Mucosa of descending colon (tissue), 3 donors: ENCODE measurements around the gene BRINP2. TPM values are rescaled to one million over a fixed set of nuclear protein-coding genes. Genes with fewer than 3 reads are reported as not detected.

Experiments
- ATAC-seq: fragments of 200-7000 bp; cut with Tn5 transposase; one replicate; pipeline ENCODE4 v1.9.1; 2020; ENCODE audit warnings: mild to moderate bottlenecking, moderate library complexity
- DNase-seq, 3 donors: peaks; one replicate each; pipeline ENCODE4 v3.0.0-alpha.2; 2020
- H3K36me3 ChIP-seq: fragments of 200-600 bp; one replicate; pipeline ENCODE4 v1.8.0; 2021; ENCODE audit warnings: low read depth, mild to moderate bottlenecking
- H3K4me1 ChIP-seq: fragments of 200-600 bp; one replicate; pipeline ENCODE4 v1.8.0; 2021; ENCODE audit warnings: low read depth, mild to moderate bottlenecking
- H3K4me3 ChIP-seq: fragments of 200-600 bp; one replicate; pipeline ENCODE4 v1.8.0; 2021; ENCODE audit warnings: mild to moderate bottlenecking
- H3K9me3 ChIP-seq: fragments of 200-600 bp; one replicate; pipeline ENCODE4 v1.8.0; 2021; ENCODE audit warnings: mild to moderate bottlenecking
- intact Hi-C, 2 donors: fragments of 100-400 bp; cut with DNase I in 1 of 2; cut with micrococcal nuclease in 1 of 2; formaldehyde crosslinking; loops; one replicate each; pipeline versions ENCODE4 v1.11.0 to v1.11.1; 2022; cut with DNase I, micrococcal nuclease
- total RNA-seq, 3 donors: library from RNA; stranded (reverse); fragmentation: NEBNext Ultra II Directional in 2 of 3; extraction: Animal tissue kit (Norgen Biotek cat#: 25700) in 2 of 3; gene quantifications; one replicate each; pipeline versions ENCODE4 v1.2.1 to v1.2.4, GENCODE V29; 2021 to 2023
- TF ChIP-seq, protein P1 (sequence below): fragments of 200-600 bp; IDR thresholded peaks from one replicate; pipeline ENCODE4 v1.8.0; 2022; ENCODE audit warnings: antibody characterized with exemption, mild to moderate bottlenecking
- donor health status: DM: no; HTN: no; CAD: no; lungs with moderate emphysema.
- donor health status: DM: no; HTN: no; CAD: no.
- donor health status: DM: no; HTN: yes; CAD: no.

The BRINP2 gene
- total RNA-seq, 3 donors from 2014 or later = 0.13 TPM; not detected in 2

DNA sequence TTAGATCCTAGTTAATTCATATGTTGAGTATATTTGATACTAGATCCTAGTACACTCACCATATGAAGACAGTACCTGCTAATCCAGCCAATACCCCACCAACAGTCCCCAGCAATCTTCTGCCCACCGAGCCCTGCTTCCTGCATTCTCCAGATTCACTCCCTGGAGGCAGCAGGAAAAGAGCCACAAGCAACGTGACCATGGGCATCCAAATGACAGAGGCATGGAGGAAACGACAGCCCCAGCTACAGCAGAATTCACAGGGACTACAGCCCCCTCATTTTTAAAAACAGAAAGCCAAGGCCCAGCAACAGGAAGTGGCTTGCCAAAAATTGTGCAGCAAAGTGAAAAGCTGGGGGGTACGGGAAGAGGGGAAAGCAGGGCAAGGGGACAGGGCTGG is 35.5 kb upstream of the BRINP2 start:
- TF ChIP-seq, protein P1, sequence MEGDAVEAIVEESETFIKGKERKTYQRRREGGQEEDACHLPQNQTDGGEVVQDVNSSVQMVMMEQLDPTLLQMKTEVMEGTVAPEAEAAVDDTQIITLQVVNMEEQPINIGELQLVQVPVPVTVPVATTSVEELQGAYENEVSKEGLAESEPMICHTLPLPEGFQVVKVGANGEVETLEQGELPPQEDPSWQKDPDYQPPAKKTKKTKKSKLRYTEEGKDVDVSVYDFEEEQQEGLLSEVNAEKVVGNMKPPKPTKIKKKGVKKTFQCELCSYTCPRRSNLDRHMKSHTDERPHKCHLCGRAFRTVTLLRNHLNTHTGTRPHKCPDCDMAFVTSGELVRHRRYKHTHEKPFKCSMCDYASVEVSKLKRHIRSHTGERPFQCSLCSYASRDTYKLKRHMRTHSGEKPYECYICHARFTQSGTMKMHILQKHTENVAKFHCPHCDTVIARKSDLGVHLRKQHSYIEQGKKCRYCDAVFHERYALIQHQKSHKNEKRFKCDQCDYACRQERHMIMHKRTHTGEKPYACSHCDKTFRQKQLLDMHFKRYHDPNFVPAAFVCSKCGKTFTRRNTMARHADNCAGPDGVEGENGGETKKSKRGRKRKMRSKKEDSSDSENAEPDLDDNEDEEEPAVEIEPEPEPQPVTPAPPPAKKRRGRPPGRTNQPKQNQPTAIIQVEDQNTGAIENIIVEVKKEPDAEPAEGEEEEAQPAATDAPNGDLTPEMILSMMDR = no peak
- intact Hi-C loops = no loop called here
- no peaks in the 10 kb centered on the region for H3K36me3 ChIP-seq
- no peak overlapping the region for H3K4me3 ChIP-seq
- DNase-seq = no peak
- no peak for ATAC-seq
- no peaks in the 10 kb centered on the region for H3K9me3 ChIP-seq
- no peaks in the 10 kb centered on the region for H3K4me1 ChIP-seq

DNA sequence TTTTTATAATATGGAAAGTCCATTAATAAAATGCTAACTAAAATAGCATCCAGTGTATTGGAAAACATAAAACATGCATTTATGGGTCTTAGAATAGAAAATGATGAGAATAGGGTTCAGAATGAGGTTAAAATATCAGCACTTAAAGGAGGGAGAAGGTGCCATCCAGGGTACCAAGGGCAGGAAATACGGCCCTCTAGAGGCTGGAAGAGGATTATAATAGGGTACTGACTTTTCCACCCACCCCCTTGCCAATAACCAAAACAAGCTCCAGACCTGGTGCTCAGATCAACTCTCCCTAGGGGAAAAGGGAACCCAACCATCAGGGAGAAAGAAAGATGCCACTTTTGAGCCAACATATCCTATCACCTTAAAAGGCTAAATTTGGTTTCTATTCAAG is 32.9 kb upstream of the BRINP2 start:
- TF ChIP-seq, protein P1 = no peak

DNA sequence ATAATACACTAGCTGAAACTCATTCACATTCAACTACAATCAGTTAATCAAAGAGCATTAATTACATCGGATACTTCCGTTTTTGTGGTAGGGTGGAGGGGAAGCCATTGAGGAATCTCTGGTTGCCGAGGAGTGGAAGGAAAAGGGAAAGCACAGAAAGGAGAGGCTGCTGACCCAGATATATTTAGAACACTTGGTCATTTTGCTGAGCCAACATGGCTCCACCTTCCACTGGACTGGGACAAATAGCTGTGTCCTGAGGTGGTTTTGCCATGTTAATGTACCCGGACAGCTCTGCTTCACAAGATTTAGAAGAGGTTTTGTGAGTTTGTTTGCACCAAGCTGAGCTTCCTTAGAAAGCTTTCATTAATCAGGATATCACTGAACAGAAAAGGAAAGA is 32.4 kb upstream of the BRINP2 start:
- Histone ChIP-seq H3K9me3 (no peaks in the 10 kb centered on the region), H3K36me3 (no peaks in the 10 kb centered on the region), H3K4me1 (no peaks in the 10 kb centered on the region), H3K4me3 (no peak overlapping the region)
- intact Hi-C loops = no loop called here
- no peak for DNase-seq
- ATAC-seq = no peak
- TF ChIP-seq, protein P1 = no peak

More for the DNA sequence above, 32.9 kb upstream of the BRINP2 start:
- ATAC-seq = no peak
- no peaks in the 10 kb centered on the region for H3K36me3 ChIP-seq
- no peaks in the 10 kb centered on the region for H3K4me1 ChIP-seq
- intact Hi-C loops = no loop called here
- no peak overlapping the region for H3K4me3 ChIP-seq
- DNase-seq = no peak
- H3K9me3 ChIP-seq = no peaks in the 10 kb centered on the region

DNA sequence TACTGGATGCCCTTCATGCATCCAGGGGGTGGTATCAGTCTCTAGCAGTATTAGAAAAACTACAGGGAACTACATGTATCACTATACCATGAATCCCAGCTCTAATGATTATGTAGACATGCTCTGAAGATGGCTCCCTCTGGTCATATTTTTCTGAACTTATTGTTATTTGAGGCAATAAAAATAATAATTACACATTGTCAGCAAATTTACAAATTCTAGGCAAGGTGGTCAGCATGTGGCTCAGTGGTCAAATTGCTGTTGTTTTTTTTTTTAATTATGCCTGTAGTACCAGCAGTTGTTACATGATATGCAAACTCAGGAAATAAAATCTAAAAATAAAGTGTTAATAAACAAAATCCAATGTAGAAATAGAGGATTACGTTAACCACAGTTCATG is 28.7 kb upstream of the BRINP2 start:
- intact Hi-C loops = no loop called here
- Histone ChIP-seq H3K9me3 (no peaks in the 10 kb centered on the region), H3K4me1 (no peaks in the 10 kb centered on the region), H3K4me3 (no peak overlapping the region), H3K36me3 (no peaks in the 10 kb centered on the region)
- TF ChIP-seq, protein P1 = no peak
- DNase-seq = no peak
- ATAC-seq = no peak

DNA sequence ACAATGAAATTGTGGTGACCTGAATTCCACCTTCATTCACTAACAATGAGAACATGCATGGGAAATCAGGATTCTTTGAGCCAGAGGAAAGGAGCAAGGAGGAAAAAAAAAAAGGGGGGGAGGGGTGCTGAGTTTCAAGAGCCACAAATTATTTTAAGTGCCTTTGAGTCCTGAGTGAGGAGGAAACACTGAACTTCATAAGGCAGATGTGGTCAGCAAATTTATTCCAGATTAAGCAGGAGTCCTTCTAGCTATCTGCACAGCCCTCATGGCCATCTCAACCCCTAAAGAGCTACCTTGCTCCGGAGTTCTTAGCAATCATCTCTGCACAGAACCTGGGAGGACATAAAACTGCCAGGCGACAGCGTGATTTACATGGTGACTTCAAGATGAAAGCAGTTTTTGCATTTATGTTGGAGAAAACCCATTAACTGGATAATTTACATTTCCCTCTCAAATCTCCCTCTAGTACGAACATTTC is 27.9 kb upstream of the BRINP2 start:
- Histone ChIP-seq H3K4me1 (no peaks in the 10 kb centered on the region), H3K4me3 (no peak overlapping the region), H3K36me3 (no peaks in the 10 kb centered on the region), H3K9me3 (no peaks in the 10 kb centered on the region)
- TF ChIP-seq, protein P1 = no peak
- intact Hi-C loops = no loop called here
- DNase-seq (no peak), ATAC-seq (no peak)
